Brain microvascular endothelial cell (primary cell): ENCODE data around the gene CYP4F8.
"Not testable (repeated sequence)": the region's sequence is repeated elsewhere in the genome, so short reads cannot be mapped to it uniquely, and the experiment has no call there.

ENCODE experiments used
- DNase-seq: peaks from one replicate; pipeline ENCODE4 v3.0.0-alpha.2; 2020
- H3K27ac ChIP-seq: fragments of 250-450 bp; sonication (Bioruptor Pico); 2 replicates; pipeline ENCODE4 v1.5.1; 2020; ENCODE audit warnings: mild to moderate bottlenecking, moderate library complexity
- H3K27me3 ChIP-seq: fragments of 250-450 bp; sonication (Bioruptor Pico); replicated peaks from 2 replicates; pipeline ENCODE4 v1.5.1; 2020; ENCODE audit warnings: mild to moderate bottlenecking
- H3K36me3 ChIP-seq: fragments of 250-450 bp; sonication (Bioruptor Pico); replicated peaks from 2 replicates; pipeline ENCODE4 v1.5.1; 2020; ENCODE audit warnings: mild to moderate bottlenecking
- H3K4me3 ChIP-seq: 2 replicates; pipeline ENCODE4 v1.5.1; 2011; ENCODE audit warnings: low read depth, mild to moderate bottlenecking, control low read depth, low read length, moderate library complexity
- in situ Hi-C: cut with HindIII; loops from 2 replicates; pipeline ENCODE4 v1.10.0; 2017; ENCODE audit warnings: low sequenced_read_pairs, low pct_ligation_motif_present
- TF ChIP-seq, protein P1 (sequence below): IDR thresholded peaks from 2 replicates; pipeline ENCODE4 v1.5.1; 2011; ENCODE audit warnings: low read depth, mild to moderate bottlenecking, moderate library complexity, low read length, control low read depth, inconsistent platforms; ENCODE audit errors: missing control alignments

CYP4F8 gene

DNA sequence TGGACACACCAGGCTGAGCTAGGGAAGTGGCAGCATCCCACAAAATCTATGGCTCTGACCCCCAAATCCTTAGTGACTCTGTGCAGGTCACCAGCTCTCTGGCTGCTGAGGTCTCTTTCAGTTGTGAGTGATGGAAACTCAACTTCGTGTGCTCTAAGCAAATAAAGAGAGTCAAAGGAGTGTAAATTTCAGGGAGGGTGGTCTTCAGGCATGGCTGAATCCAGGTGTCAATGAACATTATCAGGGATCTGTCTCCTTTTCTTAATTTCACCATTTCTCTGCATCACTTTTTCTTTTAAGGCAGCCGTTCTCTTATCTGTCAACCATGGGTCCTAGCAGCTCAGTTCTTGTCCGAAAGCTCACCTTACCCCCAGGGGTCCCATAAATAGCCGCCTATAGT lies 64.1 kb downstream of the CYP4F8 start:
- no peak for DNase-seq
- Histone ChIP-seq H3K4me3 (no peak overlapping the region), H3K27me3 (no peaks in the 10 kb centered on the region), H3K27ac (no peak overlapping the region), H3K36me3 (no peaks in the 10 kb centered on the region)
- in situ Hi-C loops = no loop called here
- TF ChIP-seq, protein P1, sequence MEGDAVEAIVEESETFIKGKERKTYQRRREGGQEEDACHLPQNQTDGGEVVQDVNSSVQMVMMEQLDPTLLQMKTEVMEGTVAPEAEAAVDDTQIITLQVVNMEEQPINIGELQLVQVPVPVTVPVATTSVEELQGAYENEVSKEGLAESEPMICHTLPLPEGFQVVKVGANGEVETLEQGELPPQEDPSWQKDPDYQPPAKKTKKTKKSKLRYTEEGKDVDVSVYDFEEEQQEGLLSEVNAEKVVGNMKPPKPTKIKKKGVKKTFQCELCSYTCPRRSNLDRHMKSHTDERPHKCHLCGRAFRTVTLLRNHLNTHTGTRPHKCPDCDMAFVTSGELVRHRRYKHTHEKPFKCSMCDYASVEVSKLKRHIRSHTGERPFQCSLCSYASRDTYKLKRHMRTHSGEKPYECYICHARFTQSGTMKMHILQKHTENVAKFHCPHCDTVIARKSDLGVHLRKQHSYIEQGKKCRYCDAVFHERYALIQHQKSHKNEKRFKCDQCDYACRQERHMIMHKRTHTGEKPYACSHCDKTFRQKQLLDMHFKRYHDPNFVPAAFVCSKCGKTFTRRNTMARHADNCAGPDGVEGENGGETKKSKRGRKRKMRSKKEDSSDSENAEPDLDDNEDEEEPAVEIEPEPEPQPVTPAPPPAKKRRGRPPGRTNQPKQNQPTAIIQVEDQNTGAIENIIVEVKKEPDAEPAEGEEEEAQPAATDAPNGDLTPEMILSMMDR = no peak

DNA sequence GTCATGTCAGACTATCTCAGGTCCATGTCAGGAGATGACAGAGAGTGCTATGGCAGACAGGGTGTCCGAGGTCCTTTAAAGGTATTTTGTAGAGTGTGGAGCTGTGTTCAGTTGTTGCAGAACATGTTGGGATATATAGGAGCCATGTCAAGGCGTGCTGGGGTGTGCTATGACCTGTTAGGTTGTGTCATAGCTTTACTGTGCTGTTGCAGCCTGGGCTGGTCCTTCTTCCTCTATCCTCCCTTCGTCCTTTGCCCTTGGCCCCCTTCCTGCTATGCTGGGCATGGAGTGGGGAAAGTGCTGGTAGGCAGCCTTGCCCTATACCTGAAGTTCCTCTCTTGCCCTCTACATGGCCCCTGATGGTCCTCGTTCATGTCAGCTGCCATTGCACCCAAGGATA lies 64.8 kb downstream of the CYP4F8 start:
- H3K27me3 ChIP-seq, H3K27ac ChIP-seq, H3K4me3 ChIP-seq, in situ Hi-C loops, H3K36me3 ChIP-seq, DNase-seq: not testable (repeated sequence)
